Endothelial cell (in vitro differentiated cells): ENCODE data around the gene PDIA2. TPM values are rescaled to one million over a fixed set of nuclear protein-coding genes. Genes with fewer than 3 reads are reported as not detected.

Source experiments
- DNase-seq: peaks from one replicate; pipeline ENCODE4 v3.0.0; 2021; ENCODE audit warnings: low spot score
- H3K27ac Mint-ChIP-seq: one replicate; pipeline ENCODE4 v1.8.0; 2021; ENCODE audit warnings: mixed read lengths, inconsistent platforms; ENCODE audit not compliant: unreplicated experiment
- H3K27me3 Mint-ChIP-seq: one replicate; pipeline ENCODE4 v1.8.0; 2021; ENCODE audit warnings: mild to moderate bottlenecking, moderate library complexity, mixed read lengths, inconsistent platforms; ENCODE audit not compliant: unreplicated experiment
- H3K36me3 Mint-ChIP-seq: one replicate; pipeline ENCODE4 v1.8.0; 2021; ENCODE audit warnings: mild to moderate bottlenecking, low read depth, mixed read lengths, inconsistent platforms; ENCODE audit not compliant: unreplicated experiment
- H3K4me1 Mint-ChIP-seq: one replicate; pipeline ENCODE4 v1.8.0; 2021; ENCODE audit warnings: mild to moderate bottlenecking, mixed read lengths, inconsistent platforms; ENCODE audit not compliant: unreplicated experiment
- H3K4me3 Mint-ChIP-seq: one replicate; pipeline ENCODE4 v1.8.0; 2021; ENCODE audit warnings: mild to moderate bottlenecking, mixed read lengths, inconsistent platforms; ENCODE audit not compliant: unreplicated experiment
- H3K9me3 Mint-ChIP-seq: one replicate; pipeline ENCODE4 v1.8.0; 2021; ENCODE audit warnings: mixed read lengths, inconsistent platforms; ENCODE audit not compliant: unreplicated experiment
- total RNA-seq: library from RNA; stranded (reverse); fragmentation: NEBNext Ultra II Directional; extraction: Animal tissue kit (Norgen Biotek cat#: 25700); gene quantifications from one replicate; pipeline ENCODE4 v1.2.1, GENCODE V29; 2021; ENCODE audit not compliant: unreplicated experiment
- TF ChIP-seq, protein P1 (sequence below): fragments of 200-600 bp; sonication (generic); IDR thresholded peaks from one replicate; pipeline ENCODE4 v1.5.0; 2021; ENCODE audit warnings: antibody characterized with exemption; ENCODE audit not compliant: unreplicated experiment

Gene PDIA2
- total RNA-seq, 1 donor from 2014 or later: not detected

DNA sequence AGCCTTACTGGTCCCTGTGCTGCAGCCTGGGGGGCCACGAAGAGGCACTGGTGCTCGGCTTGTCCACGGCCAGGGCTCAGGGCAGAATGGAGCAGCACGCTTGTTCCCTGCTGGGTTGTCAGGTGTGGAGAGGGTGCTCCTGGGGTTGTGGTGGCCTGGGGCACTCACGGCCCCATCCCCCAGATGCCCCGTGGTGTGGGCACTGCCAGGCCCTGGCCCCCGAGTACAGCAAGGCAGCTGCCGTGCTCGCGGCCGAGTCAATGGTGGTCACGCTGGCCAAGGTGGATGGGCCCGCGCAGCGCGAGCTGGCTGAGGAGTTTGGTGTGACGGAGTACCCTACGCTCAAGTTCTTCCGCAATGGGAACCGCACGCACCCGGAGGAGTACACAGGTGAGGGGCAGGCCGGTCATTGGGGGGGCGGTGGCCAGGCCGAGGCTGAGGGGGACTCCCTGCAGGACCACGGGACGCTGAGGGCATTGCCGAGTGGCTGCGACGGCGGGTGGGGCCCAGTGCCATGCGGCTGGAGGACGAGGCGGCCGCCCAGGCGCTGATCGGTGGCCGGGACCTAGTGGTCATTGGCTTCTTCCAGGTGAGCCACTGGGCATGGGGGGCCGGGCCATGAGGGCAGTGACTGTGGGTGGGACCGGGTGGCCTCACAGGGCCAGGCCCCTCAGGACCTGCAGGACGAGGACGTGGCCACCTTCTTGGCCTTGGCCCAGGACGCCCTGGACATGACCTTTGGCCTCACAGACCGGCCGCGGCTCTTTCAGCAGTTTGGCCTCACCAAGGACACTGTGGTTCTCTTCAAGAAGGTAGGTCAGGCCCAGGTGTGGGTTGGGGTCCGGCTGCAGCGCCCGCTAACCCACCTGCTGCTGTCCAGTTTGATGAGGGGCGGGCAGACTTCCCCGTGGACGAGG, 1.5 kb downstream of the PDIA2 start:
- Mint-ChIP-seq H3K4me3 (no peak overlapping the region), H3K27ac (no peak overlapping the region), H3K9me3 (no peaks in the 10 kb centered on the region), H3K4me1 (no peaks in the 10 kb centered on the region), H3K27me3 (no peaks in the 10 kb centered on the region), H3K36me3 (no peaks in the 10 kb centered on the region)
- TF ChIP-seq, protein P1, sequence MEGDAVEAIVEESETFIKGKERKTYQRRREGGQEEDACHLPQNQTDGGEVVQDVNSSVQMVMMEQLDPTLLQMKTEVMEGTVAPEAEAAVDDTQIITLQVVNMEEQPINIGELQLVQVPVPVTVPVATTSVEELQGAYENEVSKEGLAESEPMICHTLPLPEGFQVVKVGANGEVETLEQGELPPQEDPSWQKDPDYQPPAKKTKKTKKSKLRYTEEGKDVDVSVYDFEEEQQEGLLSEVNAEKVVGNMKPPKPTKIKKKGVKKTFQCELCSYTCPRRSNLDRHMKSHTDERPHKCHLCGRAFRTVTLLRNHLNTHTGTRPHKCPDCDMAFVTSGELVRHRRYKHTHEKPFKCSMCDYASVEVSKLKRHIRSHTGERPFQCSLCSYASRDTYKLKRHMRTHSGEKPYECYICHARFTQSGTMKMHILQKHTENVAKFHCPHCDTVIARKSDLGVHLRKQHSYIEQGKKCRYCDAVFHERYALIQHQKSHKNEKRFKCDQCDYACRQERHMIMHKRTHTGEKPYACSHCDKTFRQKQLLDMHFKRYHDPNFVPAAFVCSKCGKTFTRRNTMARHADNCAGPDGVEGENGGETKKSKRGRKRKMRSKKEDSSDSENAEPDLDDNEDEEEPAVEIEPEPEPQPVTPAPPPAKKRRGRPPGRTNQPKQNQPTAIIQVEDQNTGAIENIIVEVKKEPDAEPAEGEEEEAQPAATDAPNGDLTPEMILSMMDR: no peak
- no peak for DNase-seq

DNA sequence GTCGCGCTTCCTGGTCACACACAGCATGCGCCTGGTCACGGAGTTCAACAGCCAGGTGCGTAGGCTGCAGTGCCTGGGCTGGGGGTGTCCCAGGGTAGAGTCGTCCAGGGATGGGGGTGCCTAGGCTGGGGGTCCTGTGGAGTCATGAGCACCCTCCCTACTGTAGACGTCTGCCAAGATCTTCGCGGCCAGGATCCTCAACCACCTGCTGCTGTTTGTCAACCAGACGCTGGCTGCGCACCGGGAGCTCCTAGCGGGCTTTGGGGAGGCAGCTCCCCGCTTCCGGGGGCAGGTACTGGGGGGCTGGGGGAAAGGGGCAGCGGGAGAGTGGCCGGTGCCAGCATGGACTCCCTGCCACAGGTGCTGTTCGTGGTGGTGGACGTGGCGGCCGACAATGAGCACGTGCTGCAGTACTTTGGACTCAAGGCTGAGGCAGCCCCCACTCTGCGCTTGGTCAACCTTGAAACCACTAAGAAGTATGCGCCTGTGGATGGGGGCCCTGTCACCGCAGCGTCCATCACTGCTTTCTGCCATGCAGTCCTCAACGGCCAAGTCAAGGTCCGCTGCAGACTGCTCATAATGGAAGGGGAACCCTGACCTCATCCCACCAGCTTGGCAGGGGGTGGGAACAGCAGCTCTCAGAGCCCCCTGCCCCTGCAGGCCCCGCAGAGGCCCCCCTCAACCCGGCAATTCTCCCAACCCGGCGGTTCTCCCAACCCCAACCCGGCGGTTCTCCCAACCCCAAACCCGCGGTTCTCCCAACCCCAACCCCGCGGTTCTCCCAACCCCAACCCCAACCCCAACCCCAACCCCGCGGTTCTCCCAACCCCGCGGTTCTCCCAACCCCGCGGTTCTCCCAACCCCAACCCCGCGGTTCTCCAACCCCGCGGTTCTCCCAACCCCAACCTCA, 2.4 kb downstream of the PDIA2 start:
- Mint-ChIP-seq H3K4me1 (no peaks in the 10 kb centered on the region), H3K27me3 (no peaks in the 10 kb centered on the region), H3K36me3 (no peaks in the 10 kb centered on the region), H3K27ac (no peak overlapping the region), H3K9me3 (no peaks in the 10 kb centered on the region), H3K4me3 (no peak overlapping the region)
- TF ChIP-seq, protein P1: no peak
- no peak for DNase-seq

DNA sequence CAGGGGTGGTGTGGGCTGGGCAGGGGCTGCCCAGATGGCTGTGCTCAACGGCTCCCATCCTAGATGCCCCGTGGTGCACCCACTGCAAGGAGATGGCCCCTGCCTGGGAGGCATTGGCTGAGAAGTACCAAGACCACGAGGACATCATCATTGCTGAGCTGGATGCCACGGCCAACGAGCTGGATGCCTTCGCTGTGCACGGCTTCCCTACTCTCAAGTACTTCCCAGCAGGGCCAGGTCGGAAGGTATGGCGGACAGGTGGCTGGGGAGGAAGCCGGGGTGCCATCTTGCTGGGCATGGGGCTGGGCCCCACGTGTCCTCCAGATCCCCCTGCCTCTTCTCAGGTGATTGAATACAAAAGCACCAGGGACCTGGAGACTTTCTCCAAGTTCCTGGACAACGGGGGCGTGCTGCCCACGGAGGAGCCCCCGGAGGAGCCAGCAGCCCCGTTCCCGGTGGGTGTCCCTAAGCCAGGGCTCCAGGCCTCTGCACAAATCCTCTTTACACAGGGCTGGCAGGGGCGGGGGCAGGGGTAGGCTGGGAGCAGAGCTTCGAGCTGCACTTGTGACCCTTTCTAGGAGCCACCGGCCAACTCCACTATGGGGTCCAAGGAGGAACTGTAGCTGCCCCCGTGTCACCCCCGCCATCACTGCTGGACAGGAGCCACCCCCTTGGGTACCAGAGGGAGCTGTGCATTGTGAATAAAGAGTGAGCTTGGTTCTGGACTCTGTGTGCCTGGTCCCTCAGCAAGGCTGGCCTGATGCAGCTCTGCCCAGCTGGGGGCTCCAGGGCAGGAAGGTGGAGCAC, 3.7 kb downstream of the PDIA2 start:
- peaks cover 2% of the 10 kb centered on the region for H3K36me3 Mint-ChIP-seq
- no peaks in the 10 kb centered on the region for H3K9me3 Mint-ChIP-seq
- TF ChIP-seq, protein P1: no peak
- DNase-seq: no peak
- H3K27me3 Mint-ChIP-seq: no peaks in the 10 kb centered on the region
- no peak overlapping the region for H3K4me3 Mint-ChIP-seq
- no peaks in the 10 kb centered on the region for H3K4me1 Mint-ChIP-seq
- no peak overlapping the region for H3K27ac Mint-ChIP-seq

DNA sequence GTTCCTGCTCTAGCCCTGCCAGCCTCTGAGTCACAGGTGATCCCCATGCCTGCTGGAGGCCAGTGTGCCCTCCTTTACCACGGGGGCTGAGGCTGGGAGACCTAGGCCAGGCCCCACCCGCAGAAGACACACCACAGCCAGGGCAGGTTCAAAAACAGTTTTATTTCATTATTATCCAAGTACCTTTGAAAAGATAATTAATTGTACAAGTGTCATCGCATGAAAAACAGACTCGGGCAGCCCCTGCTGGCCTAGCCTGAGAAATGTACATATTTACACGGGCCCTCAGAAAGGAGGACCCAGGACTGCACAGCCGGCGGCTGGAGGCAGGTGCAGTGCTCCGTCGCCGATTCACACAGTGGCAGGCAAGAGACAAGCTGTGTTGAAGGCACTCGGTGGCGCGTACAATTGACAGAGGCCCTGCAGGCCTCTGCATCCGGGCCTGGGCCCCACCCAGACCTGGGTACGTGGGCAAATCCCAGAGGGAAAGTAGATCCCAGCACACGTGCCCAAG, 4.4 kb downstream of the PDIA2 start:
- no peaks in the 10 kb centered on the region for H3K4me1 Mint-ChIP-seq
- TF ChIP-seq, protein P1: no peak
- H3K36me3 Mint-ChIP-seq: peaks cover 4% of the 10 kb centered on the region
- DNase-seq: no peak
- no peak overlapping the region for H3K4me3 Mint-ChIP-seq
- no peaks in the 10 kb centered on the region for H3K27me3 Mint-ChIP-seq
- no peak overlapping the region for H3K27ac Mint-ChIP-seq
- no peaks in the 10 kb centered on the region for H3K9me3 Mint-ChIP-seq
